OCI-LY1 (cell line): Measurements from ENCODE around the gene ENDOU.

Experiments used
- H2AFZ ChIP-seq: fragments of 200-600 bp; sonication (generic), shearing (Covaris generic); 2 replicates; pipeline ENCODE4 v1.6.0; 2014; ENCODE audit warnings: antibody characterized with exemption, mild to moderate bottlenecking, low read length
- H3F3A ChIP-seq: fragments of 200-600 bp; sonication (generic), shearing (Covaris generic); 2 replicates; pipeline ENCODE4 v1.6.0; 2014; ENCODE audit warnings: mild to moderate bottlenecking, antibody characterized with exemption, low read length, moderate library complexity; ENCODE audit not compliant: insufficient read depth
- H3K27ac ChIP-seq: fragments of 200-600 bp; sonication (generic); 2 replicates; pipeline ENCODE4 v1.5.1; 2014; ENCODE audit warnings: low read length, mixed run types, mild to moderate bottlenecking, low read depth; ENCODE audit not compliant: poor library complexity, severe bottlenecking
- H3K27me3 ChIP-seq: fragments of 200-600 bp; sonication (generic); 2 replicates; pipeline ENCODE4 v1.6.0; 2014; ENCODE audit warnings: antibody characterized with exemption, mild to moderate bottlenecking, low read length, moderate library complexity; ENCODE audit not compliant: insufficient read depth
- H3K36me3 ChIP-seq: fragments of 200-600 bp; sonication (generic); 2 replicates; pipeline ENCODE4 v1.6.1; 2014; ENCODE audit warnings: mild to moderate bottlenecking, antibody characterized with exemption, low read length, moderate library complexity, mixed read lengths; ENCODE audit not compliant: insufficient read depth
- H3K4me1 ChIP-seq: fragments of 200-600 bp; sonication (generic); 2 replicates; pipeline ENCODE4 v1.5.1; 2014; ENCODE audit warnings: mild to moderate bottlenecking, low read length, moderate library complexity; ENCODE audit not compliant: insufficient read depth, severe bottlenecking
- H3K4me2 ChIP-seq: fragments of 200-600 bp; sonication (generic), shearing (Covaris generic); 2 replicates; pipeline ENCODE4 v1.6.1; 2014; ENCODE audit warnings: low read length
- H3K4me3 ChIP-seq: fragments of 200-600 bp; sonication (generic); 2 replicates; pipeline ENCODE4 v1.5.1; 2014; ENCODE audit warnings: low read length, low read depth, mild to moderate bottlenecking, mixed read lengths; ENCODE audit not compliant: poor library complexity, severe bottlenecking
- H3K79me2 ChIP-seq: fragments of 200-600 bp; shearing (Covaris generic); 2 replicates; pipeline ENCODE4 v1.6.1; 2016; ENCODE audit warnings: mixed run types, low read length, mixed read lengths; ENCODE audit not compliant: insufficient read depth
- H3K9ac ChIP-seq: fragments of 200-600 bp; sonication (generic), shearing (Covaris generic); 2 replicates; pipeline ENCODE4 v1.6.1; 2014; ENCODE audit warnings: mild to moderate bottlenecking, low read length, mixed read lengths
- H3K9me2 ChIP-seq: fragments of 200-600 bp; sonication (generic), shearing (Covaris generic); 2 replicates; pipeline ENCODE4 v1.6.1; 2014; ENCODE audit warnings: low read depth, mild to moderate bottlenecking, low read length, mixed read lengths
- H3K9me3 ChIP-seq: fragments of 200-600 bp; shearing (Covaris generic); 2 replicates; pipeline ENCODE4 v1.6.1; 2014; ENCODE audit warnings: low read length, mixed read lengths
- H4K20me1 ChIP-seq: fragments of 200-600 bp; sonication (generic), shearing (Covaris generic); 2 replicates; pipeline ENCODE4 v1.6.0; 2016; ENCODE audit warnings: mild to moderate bottlenecking, low read length; ENCODE audit not compliant: insufficient read depth
- CTCF ChIP-seq: fragments of 200-600 bp; sonication (generic), shearing (Covaris generic); IDR thresholded peaks from 2 replicates; pipeline ENCODE4 v1.5.1; 2017; ENCODE audit warnings: mild to moderate bottlenecking, antibody characterized with exemption, low read length, moderate library complexity, mixed read lengths
- EZH2 ChIP-seq: fragments of 200-600 bp; sonication (generic), shearing (Covaris generic); IDR thresholded peaks from 2 replicates; pipeline ENCODE4 v1.8.0; 2017; ENCODE audit warnings: borderline replicate concordance, mixed run types, mild to moderate bottlenecking, antibody characterized with exemption, low read length, moderate library complexity, mixed read lengths

Gene ENDOU

GRCh38 chr12:47717443-47718193, 7.7 kb downstream of the ENDOU start:
- peaks cover 5% of the 10 kb centered on the region for H3K4me1 ChIP-seq
- H3K27ac ChIP-seq, result no peak overlapping the region
- no peaks in the 10 kb centered on the region for H3F3A ChIP-seq
- no peaks in the 10 kb centered on the region for H3K36me3 ChIP-seq
- H3K79me2 ChIP-seq, result no peaks in the 10 kb centered on the region
- H3K9ac ChIP-seq, result no peak overlapping the region
- no peaks in the 10 kb centered on the region for H4K20me1 ChIP-seq
- no peak overlapping the region for H3K4me2 ChIP-seq
- no peak for TF ChIP-seq EZH2
- peak; percentile 64 for TF ChIP-seq CTCF
- no peaks in the 10 kb centered on the region for H3K27me3 ChIP-seq
- no peaks in the 10 kb centered on the region for H3K9me2 ChIP-seq
- no peak overlapping the region for H3K4me3 ChIP-seq
- no peaks in the 10 kb centered on the region for H3K9me3 ChIP-seq
- H2AFZ ChIP-seq, result no peak overlapping the region

GRCh38 chr12:47717046-47717442, 8.2 kb downstream of the ENDOU start:
- Histone ChIP-seq H3K27ac (no peak overlapping the region), H3K4me2 (no peak overlapping the region), H3F3A (no peaks in the 10 kb centered on the region), H3K9me3 (no peaks in the 10 kb centered on the region), H3K4me3 (no peak overlapping the region), H3K79me2 (no peaks in the 10 kb centered on the region), H3K4me1 (peaks cover 5% of the 10 kb centered on the region), H3K9me2 (no peaks in the 10 kb centered on the region), H3K36me3 (no peaks in the 10 kb centered on the region), H4K20me1 (no peaks in the 10 kb centered on the region), H3K9ac (no peak overlapping the region), H2AFZ (no peak overlapping the region), H3K27me3 (no peaks in the 10 kb centered on the region)
- TF ChIP-seq EZH2, result no peak
- no peak for TF ChIP-seq CTCF

- Histone ChIP-seq H3K9ac (no peak overlapping the region), H3K4me2 (no peak overlapping the region), H3K36me3 (no peaks in the 10 kb centered on the region), H3K4me1 (peaks cover 5% of the 10 kb centered on the region), H3K4me3 (no peak overlapping the region), H2AFZ (no peak overlapping the region), H3K9me3 (no peaks in the 10 kb centered on the region), H3K27me3 (no peaks in the 10 kb centered on the region), H3K27ac (no peak overlapping the region), H4K20me1 (no peaks in the 10 kb centered on the region), H3K9me2 (no peaks in the 10 kb centered on the region), H3F3A (no peaks in the 10 kb centered on the region), H3K79me2 (no peaks in the 10 kb centered on the region)
- TF ChIP-seq CTCF (no peak), EZH2 (no peak)
Measured at GRCh38 chr12:47715877-47716548, 9.3 kb downstream of the ENDOU start.
